Adrenal gland (tissue), 12 donors: ENCODE data around the gene AKR1C3. TPM values are rescaled to one million over a fixed set of nuclear protein-coding genes. Genes with fewer than 3 reads are reported as not detected.
"Not testable (repeated sequence)": the region's sequence is repeated elsewhere in the genome, so short reads cannot be mapped to it uniquely, and the experiment has no call there.

Experiments
- DNase-seq, 7 donors: peaks; one replicate each; pipeline ENCODE4 v3.0.0-alpha.2; 2019 to 2020
- H3K27ac ChIP-seq, 5 donors: fragments of 200-600 bp; sonication (generic) in 4 of 5; 1 replicate in 3 of 5; 2 replicates in 2 of 5; pipeline versions ENCODE4 v1.5.1 to v1.8.0; 2016 to 2020; ENCODE audit warnings: mild to moderate bottlenecking in 1 of 5
- H3K27me3 ChIP-seq: fragments of 200-600 bp; 2 replicates; pipeline ENCODE4 v1.8.0; 2021
- H3K36me3 ChIP-seq, 2 donors: fragments of 200-600 bp; replicated peaks in 1 of 2; 1 replicate in 1 of 2; 2 replicates in 1 of 2; pipeline versions ENCODE4 v1.5.1 to v1.8.0; 2018 to 2022
- H3K4me1 ChIP-seq, 2 donors: fragments of 200-600 bp; replicated peaks in 1 of 2; 1 replicate in 1 of 2; 2 replicates in 1 of 2; pipeline versions ENCODE4 v1.5.1 to v1.8.0; 2018 to 2021
- H3K4me3 ChIP-seq, 4 donors: fragments of 200-600 bp; sonication (generic) in 3 of 4; one replicate each; pipeline ENCODE4 v1.5.1; 2016 to 2018
- H3K9me3 ChIP-seq, 3 donors: fragments of 200-600 bp; sonication (generic) in 1 of 3; replicated peaks in 1 of 3; 1 replicate in 2 of 3; 2 replicates in 1 of 3; pipeline versions ENCODE4 v1.5.1 to v1.8.0; 2016 to 2021
- CTCF ChIP-seq, 6 experiments: fragments of 450-650 bp in 4 of 6; fragments of 200-600 bp in 2 of 6; sonication (generic) in 1 of 6; IDR thresholded peaks; 1 replicate in 5 of 6; 2 replicates in 1 of 6; pipeline versions ENCODE4 v1.5.1 to v1.8.0; 2016 to 2021; ENCODE audit warnings: antibody characterized with exemption in 6 of 6, mild to moderate bottlenecking in 2 of 6, moderate library complexity in 1 of 6
- POLR2A ChIP-seq, 2 donors: fragments of 450-650 bp; IDR thresholded peaks; one replicate each; pipeline ENCODE4 v1.6.1; 2017; ENCODE audit warnings: antibody characterized with exemption in 2 of 2, mild to moderate bottlenecking in 2 of 2, moderate library complexity in 1 of 2
- WGBS, 4 donors: extraction: QIAGEN DNeasy Blood & Tissue Kit in 2 of 4; methylation state at CpG; one replicate each; pipeline versions ENCODE4 v1.1.5 to v1.1.7; 2013 to 2017; 5-methylcytosine and 5-hydroxymethylcytosine counted together
- intact Hi-C, 2 donors: fragments of 100-400 bp; cut with DNase I; formaldehyde crosslinking; loops; one replicate each; pipeline versions ENCODE4 v1.14.1 to v1.15.0; 2022 to 2023
- polyA plus RNA-seq, 3 donors: library from polyadenylated mRNA; stranded (reverse); fragments of 200-250 nt in 2 of 3; fragments of 350-450 nt in 1 of 3; fragmentation: Illumina TruSeq in 1 of 3; extraction: RNeasy Lipid Tissue Mini Kit (QIAGEN cat#74804) in 1 of 3; gene quantifications; one replicate each; pipeline ENCODE4 v1.2.3, GENCODE V29; 2013 to 2014
- total RNA-seq, 9 donors: library from RNA; depleted of rRNA in 4 of 9; stranded (reverse); fragments of >200 nt in 4 of 9; fragments of 120-200 nt in 1 of 9; fragmentation: NEBNext Ultra II Directional in 1 of 9; extraction: Animal tissue kit (Norgen Biotek cat#: 25700) in 1 of 9; gene quantifications; one replicate each; pipeline versions ENCODE4 v1.1.0 to v1.2.4, GENCODE V29; 2013 to 2023
- donor health status: healthy with polysubstance abuse.
- donor health status: Bipolar disorder and iron deficiency.
- donor health status: DM: yes; HTN: yes; CAD: no.
- donor health status: DM: no; HTN: no; CAD: no.
- donor health status: DM: no; HTN: no; CAD: no.
- donor health status: DM: yes; HTN: yes; CAD: no.

AKR1C3 gene
- total and polyA plus RNA-seq, 12 donors: 0.67 to 74.8 (median 45.2) TPM

DNA sequence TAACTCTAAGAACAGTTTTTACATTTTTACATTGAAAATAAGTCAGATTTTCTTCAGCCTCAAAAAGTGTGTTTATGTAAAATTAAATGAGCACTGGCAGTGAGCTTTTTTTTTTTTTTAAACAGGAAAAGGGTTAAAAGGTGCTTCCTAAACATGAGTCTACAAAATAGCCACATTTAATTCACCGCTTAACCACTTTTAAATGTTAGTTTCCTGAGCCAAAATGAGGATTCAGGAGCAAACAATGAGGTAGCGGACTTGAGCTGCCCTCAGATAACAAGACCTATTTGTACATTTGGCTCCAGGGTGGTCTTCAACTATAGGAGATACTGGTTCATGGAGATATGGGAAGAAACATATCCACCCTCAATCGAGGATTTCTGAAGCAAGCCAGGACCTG is 22.8 kb downstream of the AKR1C3 start:
- intact Hi-C loops: no loop called here
- no peak for DNase-seq
- Histone ChIP-seq H3K4me3 (no peak overlapping the region), H3K36me3 (no peaks in the 10 kb centered on the region), H3K27ac (no peak overlapping the region), H3K9me3 (no peaks in the 10 kb centered on the region), H3K27me3 (no peaks in the 10 kb centered on the region), H3K4me1 (no peaks in the 10 kb centered on the region)
- 40 to 51% (median 48%) methylated on average over 3 of the region's 3 CpGs for WGBS, 4 donors
- TF ChIP-seq POLR2A (IDR thresholded peaks at IDR 0.05): no peak
- TF ChIP-seq CTCF (IDR thresholded peaks at IDR 0.05): no peak

DNA sequence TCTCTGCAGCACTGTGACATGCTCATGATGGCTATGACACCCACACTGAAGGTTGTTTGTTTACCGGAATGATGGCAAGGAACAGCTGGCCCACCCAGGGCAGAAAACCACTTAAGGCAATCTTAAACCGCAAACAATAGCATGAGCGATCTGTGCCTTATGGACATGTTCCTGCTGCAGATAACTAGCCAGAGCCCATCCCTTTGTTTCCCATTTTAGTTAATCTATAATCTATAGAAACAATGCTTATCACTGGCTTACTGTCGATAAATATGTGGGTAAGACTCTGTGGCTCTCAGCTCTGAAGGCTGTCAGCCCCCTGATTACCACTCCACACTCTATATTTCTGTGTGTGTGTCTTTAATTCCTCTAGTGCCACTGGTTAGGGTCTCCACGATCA is 25.8 kb downstream of the AKR1C3 start:
- H3K27me3 ChIP-seq, H3K4me1 ChIP-seq, DNase-seq, H3K9me3 ChIP-seq, H3K27ac ChIP-seq, intact Hi-C loops, H3K4me3 ChIP-seq, H3K36me3 ChIP-seq: not testable (repeated sequence)
- 80 to 85% (median 82%) methylated on average over 5 of the region's 5 CpGs for WGBS, 4 donors

DNA sequence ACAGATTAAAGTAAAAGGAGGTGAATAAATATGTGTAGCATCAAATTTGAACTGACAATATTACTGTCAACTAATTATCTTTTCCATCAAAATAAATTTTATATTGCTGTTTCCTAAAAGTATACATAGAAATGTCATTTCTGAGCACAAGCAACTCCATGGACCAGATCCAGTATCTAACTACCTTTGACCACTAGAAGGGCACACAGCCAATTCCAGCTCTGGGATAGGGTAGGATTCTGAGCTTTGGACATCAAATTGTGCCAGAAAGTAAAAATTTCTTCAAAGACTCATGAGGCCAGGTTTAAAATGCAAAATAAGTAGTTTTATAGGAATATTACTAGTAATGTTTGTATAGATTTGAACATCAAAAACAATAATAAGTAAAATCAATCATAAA is 29.7 kb downstream of the AKR1C3 start:
- no peak for DNase-seq
- Histone ChIP-seq H3K27ac (no peak overlapping the region), H3K4me1 (no peaks in the 10 kb centered on the region), H3K36me3 (no peaks in the 10 kb centered on the region), H3K4me3 (no peak overlapping the region), H3K27me3 (no peaks in the 10 kb centered on the region), H3K9me3 (no peaks in the 10 kb centered on the region)
- no peak for TF ChIP-seq CTCF (IDR thresholded peaks at IDR 0.05)
- no peak for TF ChIP-seq POLR2A (IDR thresholded peaks at IDR 0.05)
- intact Hi-C loops: no loop called here

GRCh38 chr10:5125315-5126044 is 31.3 kb downstream of the AKR1C3 start:
- WGBS, 4 donors: 78 to 86% (median 81%) methylated on average over 3 of the region's 3 CpGs
- Histone ChIP-seq H3K27ac (no peak overlapping the region), H3K36me3 (no peaks in the 10 kb centered on the region), H3K9me3 (no peaks in the 10 kb centered on the region), H3K4me1 (no peaks in the 10 kb centered on the region), H3K27me3 (no peaks in the 10 kb centered on the region), H3K4me3 (no peak overlapping the region)
- intact Hi-C loops: no loop called here
- DNase-seq: no peak
- TF ChIP-seq CTCF (IDR thresholded peaks at IDR 0.05) (no peak), POLR2A (IDR thresholded peaks at IDR 0.05) (no peak)

GRCh38 chr10:5135581-5135980 is 41.4 kb downstream of the AKR1C3 start:
- Histone ChIP-seq H3K4me3 (no peak overlapping the region), H3K36me3 (no peaks in the 10 kb centered on the region), H3K4me1 (no peaks in the 10 kb centered on the region), H3K27me3 (no peaks in the 10 kb centered on the region), H3K27ac (no peak overlapping the region), H3K9me3 (no peaks in the 10 kb centered on the region)
- 52 to 67% (median 59%) methylated on average over 2 of the region's 2 CpGs for WGBS, 4 donors
- DNase-seq: no peak
- intact Hi-C loops: no loop called here
- TF ChIP-seq CTCF (IDR thresholded peaks at IDR 0.05): no peak
- no peak for TF ChIP-seq POLR2A (IDR thresholded peaks at IDR 0.05)
